Upper lobe of left lung (tissue), 6 donors: Measurements from ENCODE around the gene ALDH1A1. TPM values are rescaled to one million over a fixed set of nuclear protein-coding genes. Genes with fewer than 3 reads are reported as not detected.

Source experiments
- ATAC-seq, 2 donors: fragments of 200-7000 bp; cut with Tn5 transposase; one replicate each; pipeline ENCODE4 v1.9.1; 2022; ENCODE audit warnings: mild to moderate bottlenecking in 2 of 2, moderate library complexity in 2 of 2; ENCODE audit not compliant: low FRiP score in 2 of 2
- DNase-seq, 2 donors: peaks; one replicate each; pipeline ENCODE4 v3.0.0-alpha.2; 2019 to 2020
- H3K27ac ChIP-seq, 4 donors: fragments of 200-600 bp; sonication (generic); one replicate each; pipeline ENCODE4 v1.5.1; 2016 to 2019
- H3K27me3 ChIP-seq, 4 donors: fragments of 200-600 bp; sonication (generic); one replicate each; pipeline ENCODE4 v1.5.1; 2017 to 2019
- H3K36me3 ChIP-seq, 4 donors: fragments of 200-600 bp; sonication (generic); one replicate each; pipeline ENCODE4 v1.5.1; 2016 to 2019
- H3K4me1 ChIP-seq, 4 donors: fragments of 200-600 bp; sonication (generic); one replicate each; pipeline ENCODE4 v1.5.1; 2018 to 2019
- H3K4me3 ChIP-seq, 4 donors: fragments of 200-600 bp; sonication (generic); one replicate each; pipeline ENCODE4 v1.5.1; 2017 to 2019; ENCODE audit warnings: mild to moderate bottlenecking in 2 of 4, moderate library complexity in 1 of 4
- H3K9me3 ChIP-seq, 4 donors: fragments of 200-600 bp; sonication (generic); one replicate each; pipeline ENCODE4 v1.5.1; 2018 to 2019
- EP300 ChIP-seq, 4 donors: sonication (generic); formaldehyde crosslinking; IDR thresholded peaks; one replicate each; pipeline ENCODE4 v1.5.1; 2017; ENCODE audit warnings: antibody characterized with exemption in 4 of 4, control low read depth in 2 of 4
- POLR2A ChIP-seq, 4 donors: fragments of 450-650 bp; IDR thresholded peaks; one replicate each; pipeline ENCODE4 v1.5.1; 2016 to 2017; ENCODE audit warnings: antibody characterized with exemption in 4 of 4, mild to moderate bottlenecking in 2 of 4
- POLR2AphosphoS5 ChIP-seq, 2 donors: sonication (generic); formaldehyde crosslinking; IDR thresholded peaks; one replicate each; pipeline ENCODE4 v1.5.1; 2017; ENCODE audit warnings: antibody characterized with exemption in 2 of 2
- WGBS, 2 donors: methylation state at CpG; one replicate each; pipeline ENCODE4 v1.1.5; 2017 to 2018; 5-methylcytosine and 5-hydroxymethylcytosine counted together
- total RNA-seq, 6 donors: library from RNA; depleted of rRNA in 4 of 6; stranded (reverse); fragments of >200 nt in 4 of 6; gene quantifications; one replicate each; pipeline versions ENCODE4 v1.1.0 to v1.2.1, GENCODE V29; 2016 to 2021
- TF ChIP-seq, protein P1 (sequence below), 6 experiments: fragments of 450-650 bp in 4 of 6; fragments of 200-600 bp in 2 of 6; sonication (generic) in 2 of 6; IDR thresholded peaks; one replicate each; pipeline ENCODE4 v1.5.1; 2016 to 2019; ENCODE audit warnings: antibody characterized with exemption in 6 of 6
- donor health status: DM: no; HTN: no; CAD: no; lungs with moderate emphysema.
- donor health status: DM: no; HTN: yes; CAD: no; lungs with severe emphysema.

ALDH1A1 gene
- total RNA-seq: 100 to 1,000 TPM in 4 of 6 donors, 10 to 100 TPM in 2; 81.7 to 230 (median 137) TPM

DNA sequence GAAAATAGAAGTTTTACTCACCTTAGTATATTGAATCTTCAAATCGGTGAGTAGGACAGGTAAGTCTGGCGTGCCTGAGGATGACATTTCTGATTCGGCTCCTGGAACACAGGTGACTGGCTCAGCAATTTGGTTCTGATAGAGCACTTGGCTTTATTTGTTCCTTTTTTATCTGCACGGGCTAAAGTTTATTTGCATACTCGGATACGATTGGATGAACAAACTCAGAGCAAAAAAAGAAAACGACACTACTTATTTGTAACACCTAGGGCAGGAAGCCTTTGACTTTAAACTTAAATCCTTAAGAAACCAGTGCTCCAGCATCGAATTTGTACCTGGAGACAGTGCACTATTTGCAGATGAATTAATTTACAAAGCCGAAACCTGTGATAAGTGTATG, at the start of gene ALDH1A1:
TSS of gene ALDH1A1 (minus strand) at position 140 of the 400 bp plus-strand sequence. CDS start at position 87, 53 bp downstream.
- peak; percentile 74 to 79 for ATAC-seq
- TF ChIP-seq POLR2A (IDR thresholded peaks at IDR 0.05) (peak in 2 of 4 donors; percentile 33 to 76), EP300 (IDR thresholded peaks at IDR 0.05) (no peak), POLR2AphosphoS5 (IDR thresholded peaks at IDR 0.05) (peak in 1 of 2 donors; percentile 81)
- TF ChIP-seq, protein P1, sequence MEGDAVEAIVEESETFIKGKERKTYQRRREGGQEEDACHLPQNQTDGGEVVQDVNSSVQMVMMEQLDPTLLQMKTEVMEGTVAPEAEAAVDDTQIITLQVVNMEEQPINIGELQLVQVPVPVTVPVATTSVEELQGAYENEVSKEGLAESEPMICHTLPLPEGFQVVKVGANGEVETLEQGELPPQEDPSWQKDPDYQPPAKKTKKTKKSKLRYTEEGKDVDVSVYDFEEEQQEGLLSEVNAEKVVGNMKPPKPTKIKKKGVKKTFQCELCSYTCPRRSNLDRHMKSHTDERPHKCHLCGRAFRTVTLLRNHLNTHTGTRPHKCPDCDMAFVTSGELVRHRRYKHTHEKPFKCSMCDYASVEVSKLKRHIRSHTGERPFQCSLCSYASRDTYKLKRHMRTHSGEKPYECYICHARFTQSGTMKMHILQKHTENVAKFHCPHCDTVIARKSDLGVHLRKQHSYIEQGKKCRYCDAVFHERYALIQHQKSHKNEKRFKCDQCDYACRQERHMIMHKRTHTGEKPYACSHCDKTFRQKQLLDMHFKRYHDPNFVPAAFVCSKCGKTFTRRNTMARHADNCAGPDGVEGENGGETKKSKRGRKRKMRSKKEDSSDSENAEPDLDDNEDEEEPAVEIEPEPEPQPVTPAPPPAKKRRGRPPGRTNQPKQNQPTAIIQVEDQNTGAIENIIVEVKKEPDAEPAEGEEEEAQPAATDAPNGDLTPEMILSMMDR (IDR thresholded peaks at IDR 0.05): no peak
- DNase-seq: peak in 1 of 2 donors; percentile 55
- WGBS, 2 donors: 8 to 15% methylated on average over 9 of the region's 9 CpGs
- H3K4me3 ChIP-seq: peak within 1 kb of the TSS; percentile 30 to 52 (median 43)
- H3K9me3 ChIP-seq: no peaks in the 10 kb centered on the region
- H3K36me3 ChIP-seq: no peaks in the 10 kb centered on the region
- H3K4me1 ChIP-seq: peaks cover 10 to 42% (median 28%) of the 10 kb centered on the region in 4 donors
- peak within 1 kb of the TSS; percentile 60 to 76 (median 71) for H3K27ac ChIP-seq
- H3K27me3 ChIP-seq: no peaks in the 10 kb centered on the region

- no peak overlapping the region for H3K4me3 ChIP-seq
- DNase-seq (no peak), ATAC-seq (no peak)
- H3K27ac ChIP-seq: no peak overlapping the region
- H3K27me3 ChIP-seq: no peaks in the 10 kb centered on the region
- peaks cover 0 to 9% (median 3%) of the 10 kb centered on the region in 4 donors for H3K4me1 ChIP-seq
- TF ChIP-seq, protein P1 (IDR thresholded peaks at IDR 0.05): no peak
- TF ChIP-seq POLR2AphosphoS5 (IDR thresholded peaks at IDR 0.05): no peak
- TF ChIP-seq EP300 (IDR thresholded peaks at IDR 0.05): no peak
- no peak for TF ChIP-seq POLR2A (IDR thresholded peaks at IDR 0.05)
- no peaks in the 10 kb centered on the region for H3K36me3 ChIP-seq
- no peaks in the 10 kb centered on the region for H3K9me3 ChIP-seq
- WGBS, 2 donors: 96 to 99% methylated on average over 3 of the region's 3 CpGs
Observed at GRCh38 chr9:73001860-73002259, 49.0 kb upstream of the ALDH1A1 start.

DNA sequence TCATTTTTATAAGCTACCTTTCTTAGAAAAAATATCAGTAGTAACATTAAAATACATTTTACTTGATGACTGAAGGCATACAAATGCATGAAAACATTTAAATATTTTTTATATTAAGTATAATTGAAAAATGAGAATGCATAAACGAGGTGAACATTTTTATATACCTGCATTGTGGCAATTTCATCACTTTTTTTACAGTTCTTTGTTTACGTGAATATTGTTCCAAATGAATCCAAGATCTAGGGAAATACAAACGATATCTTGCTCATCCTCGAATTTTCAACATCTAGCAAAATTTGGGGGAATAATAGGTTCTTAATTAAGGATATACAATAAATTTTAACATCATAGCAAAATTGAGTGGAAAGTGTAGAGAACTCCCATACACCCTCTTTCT, 45.5 kb upstream of the ALDH1A1 start:
- 88 to 92% methylated on average over 4 of the region's 4 CpGs for WGBS, 2 donors
- Histone ChIP-seq H3K27me3 (no peaks in the 10 kb centered on the region), H3K36me3 (no peaks in the 10 kb centered on the region), H3K4me1 (peaks cover 0 to 9% (median 3%) of the 10 kb centered on the region in 4 donors), H3K9me3 (no peaks in the 10 kb centered on the region), H3K4me3 (no peak overlapping the region), H3K27ac (no peak overlapping the region)
- ATAC-seq (no peak), DNase-seq (no peak)
- TF ChIP-seq EP300 (IDR thresholded peaks at IDR 0.05) (no peak), POLR2AphosphoS5 (IDR thresholded peaks at IDR 0.05) (no peak), POLR2A (IDR thresholded peaks at IDR 0.05) (no peak)
- TF ChIP-seq, protein P1 (IDR thresholded peaks at IDR 0.05): no peak

DNA sequence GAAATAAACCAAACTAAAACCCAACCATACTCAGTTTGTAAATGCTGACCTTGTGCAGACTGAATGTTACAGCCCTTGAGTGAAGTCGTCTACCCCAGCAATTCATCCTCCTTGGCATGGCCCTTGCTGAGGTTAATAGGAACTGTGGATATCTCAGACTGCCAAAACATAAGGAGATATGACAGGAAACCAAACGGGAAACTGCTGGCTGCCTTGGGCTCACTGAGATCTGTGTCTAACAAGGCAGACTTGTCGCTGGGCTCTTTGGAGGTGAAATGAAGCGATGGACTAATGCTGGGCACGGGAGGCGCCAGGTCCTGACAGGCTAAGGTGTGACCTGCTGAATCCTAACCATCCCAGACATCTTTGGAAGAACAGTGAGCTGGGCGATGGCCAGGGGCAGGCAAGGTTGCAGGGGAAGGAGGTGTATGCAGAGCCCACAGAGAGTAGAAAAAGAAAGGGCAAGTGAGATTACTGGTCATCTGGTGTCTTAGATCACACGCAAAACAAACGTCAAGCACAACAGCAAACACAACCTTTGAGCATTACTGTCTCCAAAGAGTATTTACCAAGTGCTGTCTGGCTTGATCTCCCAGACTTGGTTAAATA, 44.6 kb upstream of the ALDH1A1 start:
- ATAC-seq (no peak), DNase-seq (peak in 1 of 2 donors; percentile 21)
- TF ChIP-seq EP300 (IDR thresholded peaks at IDR 0.05) (no peak), POLR2AphosphoS5 (IDR thresholded peaks at IDR 0.05) (no peak), POLR2A (IDR thresholded peaks at IDR 0.05) (no peak)
- TF ChIP-seq, protein P1 (IDR thresholded peaks at IDR 0.05): no peak
- Histone ChIP-seq H3K4me3 (no peak overlapping the region), H3K9me3 (no peaks in the 10 kb centered on the region), H3K27me3 (no peaks in the 10 kb centered on the region), H3K36me3 (no peaks in the 10 kb centered on the region), H3K27ac (no peak overlapping the region), H3K4me1 (peaks cover 0 to 9% (median 3%) of the 10 kb centered on the region in 4 donors)
- 20 to 23% methylated on average over 9 of the region's 9 CpGs for WGBS, 2 donors
